Omental fat pad (tissue), 4 donors: Measurements from ENCODE around the gene SMAGP. TPM values are rescaled to one million over a fixed set of nuclear protein-coding genes. Genes with fewer than 3 reads are reported as not detected.

Source experiments
- ATAC-seq: fragments of 150-250 bp; one replicate; pipeline ENCODE4 v1.9.1; 2016; ENCODE audit warnings: mild to moderate bottlenecking, moderate library complexity; ENCODE audit not compliant: low FRiP score
- DNase-seq: peaks from one replicate; pipeline ENCODE4 v3.0.0-alpha.2; 2019; ENCODE audit warnings: low spot score
- total RNA-seq, 4 donors: library from RNA; depleted of rRNA; stranded (reverse); fragments of >200 nt; gene quantifications; one replicate each; pipeline ENCODE4 v1.1.0, GENCODE V29; 2016
- TF ChIP-seq, protein P1 (sequence below), 3 donors: fragments of 450-650 bp; IDR thresholded peaks; one replicate each; pipeline ENCODE4 v1.5.1; 2016 to 2017; ENCODE audit warnings: antibody characterized with exemption in 3 of 3, mild to moderate bottlenecking in 3 of 3, moderate library complexity in 2 of 3

The SMAGP gene
- total RNA-seq, 4 donors from 2014 or later = 3.8 to 12.0 (median 7.0) TPM

GRCh38 chr12:51199366-51199945, 70.8 kb downstream of the SMAGP start:
- TF ChIP-seq, protein P1, sequence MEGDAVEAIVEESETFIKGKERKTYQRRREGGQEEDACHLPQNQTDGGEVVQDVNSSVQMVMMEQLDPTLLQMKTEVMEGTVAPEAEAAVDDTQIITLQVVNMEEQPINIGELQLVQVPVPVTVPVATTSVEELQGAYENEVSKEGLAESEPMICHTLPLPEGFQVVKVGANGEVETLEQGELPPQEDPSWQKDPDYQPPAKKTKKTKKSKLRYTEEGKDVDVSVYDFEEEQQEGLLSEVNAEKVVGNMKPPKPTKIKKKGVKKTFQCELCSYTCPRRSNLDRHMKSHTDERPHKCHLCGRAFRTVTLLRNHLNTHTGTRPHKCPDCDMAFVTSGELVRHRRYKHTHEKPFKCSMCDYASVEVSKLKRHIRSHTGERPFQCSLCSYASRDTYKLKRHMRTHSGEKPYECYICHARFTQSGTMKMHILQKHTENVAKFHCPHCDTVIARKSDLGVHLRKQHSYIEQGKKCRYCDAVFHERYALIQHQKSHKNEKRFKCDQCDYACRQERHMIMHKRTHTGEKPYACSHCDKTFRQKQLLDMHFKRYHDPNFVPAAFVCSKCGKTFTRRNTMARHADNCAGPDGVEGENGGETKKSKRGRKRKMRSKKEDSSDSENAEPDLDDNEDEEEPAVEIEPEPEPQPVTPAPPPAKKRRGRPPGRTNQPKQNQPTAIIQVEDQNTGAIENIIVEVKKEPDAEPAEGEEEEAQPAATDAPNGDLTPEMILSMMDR (IDR thresholded peaks at IDR 0.05) = no peak
- no peak for DNase-seq
- no peak for ATAC-seq

DNA sequence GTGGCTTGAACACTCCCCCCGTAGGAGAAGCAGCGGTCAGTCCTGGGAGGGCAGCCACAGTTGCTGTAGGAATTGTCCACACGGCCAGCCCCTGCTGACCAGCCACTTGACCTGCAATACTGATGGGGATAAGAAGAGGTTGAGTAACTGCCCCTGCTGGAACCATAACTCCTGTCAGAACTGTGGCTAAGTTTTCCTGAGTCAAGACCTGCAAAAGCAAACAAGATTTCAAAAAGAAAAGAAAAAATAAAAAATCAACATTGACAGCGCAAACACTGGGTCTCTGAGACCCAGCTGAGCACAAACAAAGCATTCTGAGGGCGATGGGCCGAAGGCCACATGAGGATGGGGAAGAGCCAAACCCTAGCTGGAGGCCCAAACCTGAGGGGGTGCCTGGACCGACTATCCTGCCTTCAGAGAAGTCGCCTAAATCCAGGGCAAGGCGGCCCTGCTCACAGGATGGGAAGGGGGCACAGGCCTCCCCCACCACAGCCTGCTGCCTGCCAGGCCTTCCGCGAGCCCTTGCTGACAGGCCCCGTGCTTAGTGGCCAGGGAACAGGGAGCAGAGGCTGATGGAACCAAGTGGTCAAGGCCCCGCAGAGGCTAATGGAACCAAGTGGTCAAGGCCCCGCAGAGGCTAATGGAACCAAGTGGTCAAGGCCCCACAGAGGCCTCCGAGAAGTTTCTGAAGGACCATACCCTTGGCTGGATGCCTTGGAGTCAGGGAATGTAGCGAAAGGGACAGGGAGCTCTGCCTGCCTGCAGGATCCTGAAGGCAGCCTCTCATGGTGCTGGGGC, 71.4 kb downstream of the SMAGP start:
- DNase-seq (no peak), ATAC-seq (peak; percentile 7)
- TF ChIP-seq, protein P1 (IDR thresholded peaks at IDR 0.05) = no peak

DNA sequence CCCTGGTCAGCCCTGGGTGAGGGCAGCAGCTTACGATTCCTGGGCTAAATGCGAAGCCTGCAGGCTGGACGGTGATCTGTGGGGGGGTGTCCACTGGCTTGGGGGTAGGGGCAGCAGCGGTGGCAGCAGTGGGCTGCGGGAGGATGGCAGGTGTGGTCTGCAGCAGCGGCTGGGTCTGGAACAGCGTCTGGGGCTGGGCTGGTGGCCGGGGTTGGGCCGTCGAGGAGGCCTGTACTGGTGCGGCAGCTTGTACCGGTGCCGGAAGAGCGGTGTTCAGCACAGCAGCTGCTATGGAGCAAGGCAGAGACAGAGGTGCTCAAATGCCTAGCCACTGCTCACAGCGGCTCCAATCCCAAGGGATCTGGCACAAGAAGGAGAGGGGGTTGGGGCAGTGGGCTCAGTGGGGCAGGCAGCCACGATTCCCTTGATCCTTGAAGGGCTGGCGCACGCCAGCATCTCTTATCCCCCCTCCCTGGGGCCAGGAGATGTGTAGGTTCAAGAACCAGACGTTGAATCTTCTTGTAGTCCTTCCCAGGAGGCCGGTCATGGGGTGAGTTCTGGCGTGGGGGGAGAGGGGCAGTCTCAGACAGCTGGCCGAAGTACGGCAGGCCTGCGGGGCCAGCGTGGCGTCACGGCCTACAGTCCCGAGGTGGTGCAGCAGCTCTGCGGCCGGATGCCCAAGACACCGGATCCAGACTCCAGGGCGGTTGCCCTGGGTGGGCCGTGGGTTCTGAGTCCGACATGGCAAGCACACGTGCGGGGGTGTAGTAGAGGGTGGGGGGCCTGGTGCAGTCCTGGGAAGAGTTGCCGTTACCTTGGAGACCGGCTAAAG, 72.3 kb downstream of the SMAGP start:
- ATAC-seq = peak; percentile 16

GRCh38 chr12:51196547-51196946, 73.7 kb downstream of the SMAGP start:
- ATAC-seq (no peak), DNase-seq (no peak)
- TF ChIP-seq, protein P1 (IDR thresholded peaks at IDR 0.05) = no peak

More for the DNA sequence above, 72.3 kb downstream of the SMAGP start:
- TF ChIP-seq, protein P1 (IDR thresholded peaks at IDR 0.05) = no peak
- DNase-seq = no peak

- ATAC-seq (no peak), DNase-seq (no peak)
- TF ChIP-seq, protein P1 (IDR thresholded peaks at IDR 0.05) = no peak
Measured at GRCh38 chr12:51195841-51196240, 74.4 kb downstream of the SMAGP start.

Other genes starting within 250 kb of the SMAGP start
- 10 to 100 TPM; 39.6 to 59.6 (median 50.7) TPM for gene SLC11A2, start 244.0 kb downstream of the SMAGP start, total RNA-seq
- 10 to 100 TPM; 38.9 to 68.4 (median 60.5) TPM for gene LETMD1, start 222.1 kb downstream of the SMAGP start, total RNA-seq
- 10 to 100 TPM; 25.5 to 30.8 (median 27.1) TPM for gene CSRNP2, start 186.8 kb downstream of the SMAGP start, total RNA-seq
- 10 to 100 TPM; 10.1 to 14.3 (median 12.2) TPM for gene TFCP2, start 97.3 kb downstream of the SMAGP start, total RNA-seq
- gene POU6F1, start 52.4 kb downstream of the SMAGP start, total RNA-seq = 10 to 100 TPM in 2 of 4 donors, 1 to 10 TPM in 2; 5.8 to 14.8 (median 8.5) TPM
- gene DAZAP2, start 31.6 kb downstream of the SMAGP start, total RNA-seq = 100 to 1,000 TPM; 213 to 277 (median 235) TPM
- gene BIN2, start 53.8 kb upstream of the SMAGP start, total RNA-seq = 10 to 100 TPM in 3 of 4 donors, 1 to 10 TPM in 1; 4.8 to 26.5 (median 13.0) TPM
- not detected for gene CELA1, start 76.3 kb upstream of the SMAGP start, total RNA-seq
- 10 to 100 TPM in 3 of 4 donors, 1 to 10 TPM in 1; 4.2 to 12.9 (median 10.7) TPM for gene GALNT6, start 121.0 kb upstream of the SMAGP start, total RNA-seq
- gene SLC4A8, start 154.4 kb upstream of the SMAGP start, total RNA-seq = 1 to 10 TPM in 3 of 4 donors, under 1 TPM in 1; 0.37 to 4.7 (median 1.8) TPM